ENCODE measurements around the gene HOXB5. TPM values are rescaled to one million over a fixed set of nuclear protein-coding genes. Genes with fewer than 3 reads are reported as not detected.

Gene HOXB5
- total RNA-seq = 0.16 TPM
- 1.2 TPM for polyA plus RNA-seq

- no peaks in the 10 kb centered on the region for H3K36me3 ChIP-seq (ENCODE audit: insufficient read depth)
- no peaks in the 10 kb centered on the region for H3K4me1 ChIP-seq (ENCODE audit: insufficient read depth)
- 9% methylated on average over 50 of the region's 50 CpGs for WGBS
- H3K4me3 ChIP-seq (ENCODE audit: low read depth, low read length) = no peak within 1 kb of the TSS
- H3K27ac ChIP-seq (ENCODE audit: low read depth) = no peak within 1 kb of the TSS
- no peak for DNase-seq (ENCODE audit: extremely low spot score)
Measured at GRCh38 chr17:48593126-48593829, at the start of gene HOXB5. Gene HOXB5 (minus strand): TSS chr17:48593779. CDS start chr17:48593682, 97 bp downstream.

GRCh38 chr17:48642843-48643696 is 49.5 kb upstream of the HOXB5 start:
- 38% methylated on average over 23 of the region's 23 CpGs for WGBS
- no peak for DNase-seq (ENCODE audit: extremely low spot score)
- no peak overlapping the region for H3K27ac ChIP-seq (ENCODE audit: low read depth)
- no peak overlapping the region for H3K4me3 ChIP-seq (ENCODE audit: low read depth, low read length)
- no peaks in the 10 kb centered on the region for H3K4me1 ChIP-seq (ENCODE audit: insufficient read depth)
- no peaks in the 10 kb centered on the region for H3K36me3 ChIP-seq (ENCODE audit: insufficient read depth)

GRCh38 chr17:48642059-48642842 is 48.7 kb upstream of the HOXB5 start:
- Histone ChIP-seq H3K4me1 (ENCODE audit: insufficient read depth) (no peaks in the 10 kb centered on the region), H3K36me3 (ENCODE audit: insufficient read depth) (no peaks in the 10 kb centered on the region), H3K27ac (ENCODE audit: low read depth) (no peak overlapping the region), H3K4me3 (ENCODE audit: low read depth, low read length) (no peak overlapping the region)
- no peak for DNase-seq (ENCODE audit: extremely low spot score)
- 8% methylated on average over 58 of the region's 58 CpGs for WGBS

DNA sequence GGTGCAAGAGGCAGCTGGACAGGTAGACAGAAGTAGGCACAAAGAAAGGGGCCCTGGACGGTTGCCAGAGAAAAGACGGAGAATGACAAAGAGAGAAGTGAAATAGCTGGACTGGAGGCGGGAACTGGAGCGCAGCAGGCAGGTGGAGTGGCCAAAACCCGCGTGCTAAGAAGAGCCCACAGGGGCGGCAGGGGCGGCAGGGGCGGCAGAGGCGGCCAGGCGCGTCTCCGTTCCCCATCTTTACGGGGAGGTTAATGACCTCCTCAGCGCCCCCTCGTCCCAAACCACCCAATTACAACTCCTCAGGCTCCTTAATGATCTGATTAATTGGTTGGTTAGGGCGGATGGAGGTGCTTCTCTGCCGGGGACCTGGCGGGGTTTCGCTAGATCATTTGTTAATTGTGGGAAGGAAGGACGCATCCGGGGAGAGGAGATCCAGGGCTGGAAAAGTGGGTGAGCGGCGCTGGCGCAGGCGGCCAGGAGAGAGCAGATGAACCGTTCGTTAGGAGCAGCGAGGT is 48.0 kb upstream of the HOXB5 start:
- Histone ChIP-seq H3K36me3 (ENCODE audit: insufficient read depth) (no peaks in the 10 kb centered on the region), H3K4me1 (ENCODE audit: insufficient read depth) (no peaks in the 10 kb centered on the region), H3K27ac (ENCODE audit: low read depth) (no peak overlapping the region), H3K4me3 (ENCODE audit: low read depth, low read length) (no peak overlapping the region)
- DNase-seq (ENCODE audit: extremely low spot score) = no peak
- 22% methylated on average over 29 of the region's 29 CpGs for WGBS

DNA sequence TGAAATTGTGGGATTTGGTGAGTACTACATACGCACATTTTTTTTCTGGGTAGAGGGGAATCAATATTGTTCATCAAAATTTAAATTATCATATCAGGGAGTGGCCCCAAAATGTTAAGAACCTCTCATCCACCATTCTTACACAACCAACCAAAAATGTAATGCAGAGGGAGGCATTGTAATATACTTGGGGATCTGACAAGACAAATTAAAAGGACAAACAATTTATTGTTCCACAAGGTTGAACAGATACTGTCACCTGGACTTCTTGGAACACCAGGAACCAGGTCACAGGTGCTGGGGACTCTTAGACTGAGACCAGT is 47.2 kb upstream of the HOXB5 start:
- no peak for DNase-seq (ENCODE audit: extremely low spot score)
- Histone ChIP-seq H3K4me3 (ENCODE audit: low read depth, low read length) (no peak overlapping the region), H3K27ac (ENCODE audit: low read depth) (no peak overlapping the region), H3K4me1 (ENCODE audit: insufficient read depth) (no peaks in the 10 kb centered on the region), H3K36me3 (ENCODE audit: insufficient read depth) (no peaks in the 10 kb centered on the region)
- WGBS = 59% methylated on average over 1 of the region's 1 CpG

- no peak for DNase-seq (ENCODE audit: extremely low spot score)
- no peak overlapping the region for H3K4me3 ChIP-seq (ENCODE audit: low read depth, low read length)
- H3K27ac ChIP-seq (ENCODE audit: low read depth) = no peak overlapping the region
- 49% methylated on average over 6 of the region's 6 CpGs for WGBS
- no peaks in the 10 kb centered on the region for H3K36me3 ChIP-seq (ENCODE audit: insufficient read depth)
- H3K4me1 ChIP-seq (ENCODE audit: insufficient read depth) = no peaks in the 10 kb centered on the region
Measured at GRCh38 chr17:48639982-48640857, 46.6 kb upstream of the HOXB5 start.

DNA sequence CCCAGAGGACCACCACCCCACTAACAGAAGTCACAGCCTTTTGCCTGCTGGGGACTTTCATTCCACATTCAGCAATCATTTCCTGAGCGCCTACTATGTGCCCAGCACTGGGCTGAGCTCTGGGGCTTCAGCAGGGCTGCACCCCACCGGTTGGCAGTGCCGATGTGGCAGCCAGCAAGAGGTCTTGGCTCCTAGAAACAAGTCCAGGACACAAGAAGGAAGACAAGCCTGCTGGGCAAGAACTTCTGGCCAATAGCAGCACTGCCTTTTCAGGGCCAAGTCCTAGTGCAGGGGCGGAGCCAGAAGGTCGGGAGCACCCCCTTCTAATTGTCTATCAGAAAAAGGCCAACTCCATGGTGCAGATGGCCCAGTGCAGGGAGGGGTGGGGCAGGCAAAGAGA is 45.6 kb upstream of the HOXB5 start:
- Histone ChIP-seq H3K36me3 (ENCODE audit: insufficient read depth) (no peaks in the 10 kb centered on the region), H3K4me1 (ENCODE audit: insufficient read depth) (no peaks in the 10 kb centered on the region), H3K4me3 (ENCODE audit: low read depth, low read length) (no peak overlapping the region), H3K27ac (ENCODE audit: low read depth) (no peak overlapping the region)
- WGBS = 41% methylated on average over 5 of the region's 5 CpGs
- DNase-seq (ENCODE audit: extremely low spot score) = no peak

DNA sequence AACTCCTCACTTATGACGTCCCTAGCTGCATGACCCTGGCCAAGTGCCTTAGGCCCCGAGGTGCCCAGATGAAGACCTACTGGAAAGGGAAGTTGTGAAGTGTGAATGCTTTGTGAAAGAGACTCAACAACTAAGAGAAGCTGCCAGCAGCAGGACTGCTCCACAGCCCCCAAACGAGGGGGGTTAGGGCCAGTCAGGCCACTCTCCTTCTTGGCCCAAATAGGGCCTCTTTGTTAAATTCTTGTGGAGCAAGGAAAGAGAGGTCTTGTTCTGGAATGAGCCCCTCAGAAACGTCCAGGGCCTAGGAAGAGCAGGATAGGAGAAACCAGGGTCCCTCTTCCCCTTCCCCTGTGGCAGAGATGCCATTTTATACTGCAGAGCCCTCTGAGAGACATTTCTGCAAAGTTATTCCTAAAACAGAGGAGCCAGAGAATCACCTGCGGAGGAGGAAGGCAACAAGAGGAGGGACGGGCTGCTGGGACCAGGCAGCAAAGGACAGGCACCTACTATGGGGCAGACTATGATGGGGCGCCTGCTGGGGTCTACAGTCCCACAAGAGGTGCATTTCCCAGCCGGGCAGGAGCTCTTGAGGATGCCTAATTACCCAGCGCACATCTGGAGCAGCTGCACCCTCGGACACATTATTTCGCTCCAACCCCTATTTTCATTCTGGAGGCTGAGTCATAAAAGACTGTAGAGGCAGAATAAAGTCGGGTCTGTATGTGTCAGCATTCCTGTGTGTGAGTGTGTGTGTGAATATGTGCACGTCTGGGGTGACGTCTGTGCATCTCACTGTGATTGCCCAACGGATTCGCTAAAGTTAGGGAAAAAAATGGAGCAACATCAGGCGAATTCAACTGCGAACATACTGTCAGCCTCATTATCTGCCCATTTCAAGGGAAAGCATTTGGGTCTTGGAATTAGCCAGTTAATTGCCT is 44.0 kb upstream of the HOXB5 start:
- no peak for DNase-seq (ENCODE audit: extremely low spot score)
- Histone ChIP-seq H3K4me3 (ENCODE audit: low read depth, low read length) (no peak overlapping the region), H3K36me3 (ENCODE audit: insufficient read depth) (no peaks in the 10 kb centered on the region), H3K4me1 (ENCODE audit: insufficient read depth) (no peaks in the 10 kb centered on the region), H3K27ac (ENCODE audit: low read depth) (no peak overlapping the region)
- WGBS = 38% methylated on average over 18 of the region's 18 CpGs

- no peak for DNase-seq (ENCODE audit: extremely low spot score)
- no peak overlapping the region for H3K4me3 ChIP-seq (ENCODE audit: low read depth, low read length)
Measured at GRCh38 chr17:48636177-48637018, 42.8 kb upstream of the HOXB5 start.

GRCh38 chr17:48634493-48635208 is 41.1 kb upstream of the HOXB5 start:
- H3K4me1 ChIP-seq (ENCODE audit: insufficient read depth) = no peaks in the 10 kb centered on the region
- no peak overlapping the region for H3K4me3 ChIP-seq (ENCODE audit: low read depth, low read length)
- WGBS = 37% methylated on average over 20 of the region's 20 CpGs
- no peak overlapping the region for H3K27ac ChIP-seq (ENCODE audit: low read depth)
- no peaks in the 10 kb centered on the region for H3K36me3 ChIP-seq (ENCODE audit: insufficient read depth)
- DNase-seq (ENCODE audit: extremely low spot score) = no peak

More at GRCh38 chr17:48636177-48637018, 42.8 kb upstream of the HOXB5 start:
- no peak overlapping the region for H3K27ac ChIP-seq (ENCODE audit: low read depth)
- WGBS = 5% methylated on average over 39 of the region's 39 CpGs
- no peaks in the 10 kb centered on the region for H3K4me1 ChIP-seq (ENCODE audit: insufficient read depth)
- no peaks in the 10 kb centered on the region for H3K36me3 ChIP-seq (ENCODE audit: insufficient read depth)

GRCh38 chr17:48633266-48633677 is 39.7 kb upstream of the HOXB5 start:
- Histone ChIP-seq H3K36me3 (ENCODE audit: insufficient read depth) (no peaks in the 10 kb centered on the region), H3K27ac (ENCODE audit: low read depth) (no peak overlapping the region), H3K4me1 (ENCODE audit: insufficient read depth) (no peaks in the 10 kb centered on the region), H3K4me3 (ENCODE audit: low read depth, low read length) (no peak overlapping the region)
- no peak for DNase-seq (ENCODE audit: extremely low spot score)
- WGBS = 29% methylated on average over 35 of the region's 35 CpGs

Measured in urinary bladder (tissue), 4 donors.